ENCODE data around the gene ENKUR. TPM values are rescaled to one million over a fixed set of nuclear protein-coding genes. Genes with fewer than 3 reads are reported as not detected.

Gene ENKUR
- total RNA-seq, 1 donor from 2014 or later, result not detected

DNA sequence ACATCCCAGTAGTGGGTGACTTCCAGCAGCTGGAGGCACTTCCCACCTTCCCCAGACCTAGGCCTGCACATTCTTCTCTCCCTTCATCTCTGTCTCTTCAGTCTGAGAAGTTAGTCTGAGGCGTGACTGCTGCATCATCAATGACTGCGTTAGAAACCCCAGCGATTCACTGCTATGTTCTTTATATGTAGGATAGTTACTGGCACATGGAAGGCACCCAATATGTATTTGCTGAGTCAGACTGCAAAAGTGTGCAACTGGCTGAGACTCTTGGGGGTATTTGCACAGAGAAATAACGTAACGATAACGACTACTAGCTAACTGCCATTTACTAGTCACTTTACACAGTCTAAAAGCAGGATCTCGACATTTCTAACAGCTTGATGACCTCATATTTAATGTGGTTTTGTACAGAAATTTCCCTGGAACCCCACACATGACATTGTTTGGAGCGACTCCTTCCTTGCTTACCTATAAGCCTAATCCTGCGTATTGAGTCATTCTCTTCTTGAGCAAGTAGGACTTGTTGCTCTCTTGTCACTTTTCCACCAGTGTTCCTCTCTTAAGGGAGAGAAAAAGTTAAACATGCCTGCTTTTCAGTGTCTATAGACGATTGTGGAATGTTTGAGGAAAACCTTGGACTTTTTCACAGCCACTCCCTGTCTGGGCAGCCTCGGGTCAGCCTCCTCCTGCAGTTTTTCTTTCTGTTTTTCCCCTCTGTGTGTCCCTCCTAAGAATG lies 45.9 kb upstream of the ENKUR start:
- TF ChIP-seq, protein P1, sequence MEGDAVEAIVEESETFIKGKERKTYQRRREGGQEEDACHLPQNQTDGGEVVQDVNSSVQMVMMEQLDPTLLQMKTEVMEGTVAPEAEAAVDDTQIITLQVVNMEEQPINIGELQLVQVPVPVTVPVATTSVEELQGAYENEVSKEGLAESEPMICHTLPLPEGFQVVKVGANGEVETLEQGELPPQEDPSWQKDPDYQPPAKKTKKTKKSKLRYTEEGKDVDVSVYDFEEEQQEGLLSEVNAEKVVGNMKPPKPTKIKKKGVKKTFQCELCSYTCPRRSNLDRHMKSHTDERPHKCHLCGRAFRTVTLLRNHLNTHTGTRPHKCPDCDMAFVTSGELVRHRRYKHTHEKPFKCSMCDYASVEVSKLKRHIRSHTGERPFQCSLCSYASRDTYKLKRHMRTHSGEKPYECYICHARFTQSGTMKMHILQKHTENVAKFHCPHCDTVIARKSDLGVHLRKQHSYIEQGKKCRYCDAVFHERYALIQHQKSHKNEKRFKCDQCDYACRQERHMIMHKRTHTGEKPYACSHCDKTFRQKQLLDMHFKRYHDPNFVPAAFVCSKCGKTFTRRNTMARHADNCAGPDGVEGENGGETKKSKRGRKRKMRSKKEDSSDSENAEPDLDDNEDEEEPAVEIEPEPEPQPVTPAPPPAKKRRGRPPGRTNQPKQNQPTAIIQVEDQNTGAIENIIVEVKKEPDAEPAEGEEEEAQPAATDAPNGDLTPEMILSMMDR (IDR thresholded peaks at IDR 0.05; ENCODE audit: unreplicated experiment), result no peak
- H3K4me3 Mint-ChIP-seq (ENCODE audit: unreplicated experiment), result no peak overlapping the region
- H3K4me1 Mint-ChIP-seq (ENCODE audit: unreplicated experiment), result peaks cover 15% of the 10 kb centered on the region
- H3K27ac Mint-ChIP-seq (ENCODE audit: unreplicated experiment), result peak overlapping the region; percentile 53
- no peak for DNase-seq (ENCODE audit: low spot score)
- H3K9me3 Mint-ChIP-seq (ENCODE audit: unreplicated experiment), result no peaks in the 10 kb centered on the region
- H3K36me3 Mint-ChIP-seq (ENCODE audit: low read depth, unreplicated experiment), result peaks cover 4% of the 10 kb centered on the region
- H3K27me3 Mint-ChIP-seq (ENCODE audit: unreplicated experiment), result peaks cover 1% of the 10 kb centered on the region

DNA sequence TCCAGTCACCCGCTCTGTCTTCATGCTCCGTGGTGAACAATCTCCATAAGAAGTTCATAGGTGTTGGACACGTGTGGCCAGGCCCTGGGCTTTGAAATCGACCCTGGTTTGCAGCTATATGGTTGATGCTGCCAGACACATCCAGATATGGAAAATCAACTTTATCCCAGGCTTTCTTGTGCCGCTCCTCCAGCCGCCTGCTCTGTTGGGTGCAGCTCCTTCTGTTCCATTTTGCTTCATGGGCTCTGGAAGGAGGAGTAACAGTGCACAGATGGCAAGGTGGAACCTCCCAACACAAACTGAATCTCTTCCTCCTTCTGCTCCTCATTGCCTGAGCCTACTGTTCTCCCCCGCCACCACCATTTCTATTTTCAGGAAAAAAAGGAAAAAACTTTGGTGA lies 45.2 kb upstream of the ENKUR start:
- Mint-ChIP-seq H3K9me3 (ENCODE audit: unreplicated experiment) (no peaks in the 10 kb centered on the region), H3K36me3 (ENCODE audit: low read depth, unreplicated experiment) (peaks cover 4% of the 10 kb centered on the region), H3K4me1 (ENCODE audit: unreplicated experiment) (peaks cover 15% of the 10 kb centered on the region), H3K27me3 (ENCODE audit: unreplicated experiment) (peaks cover 1% of the 10 kb centered on the region), H3K27ac (ENCODE audit: unreplicated experiment) (no peak overlapping the region), H3K4me3 (ENCODE audit: unreplicated experiment) (no peak overlapping the region)
- no peak for DNase-seq (ENCODE audit: low spot score)
- TF ChIP-seq, protein P1 (IDR thresholded peaks at IDR 0.05; ENCODE audit: unreplicated experiment), result no peak

GRCh38 chr10:25059990-25060389 lies 44.0 kb upstream of the ENKUR start:
- Mint-ChIP-seq H3K27ac (ENCODE audit: unreplicated experiment) (no peak overlapping the region), H3K9me3 (ENCODE audit: unreplicated experiment) (no peaks in the 10 kb centered on the region), H3K4me3 (ENCODE audit: unreplicated experiment) (no peak overlapping the region), H3K36me3 (ENCODE audit: low read depth, unreplicated experiment) (peaks cover 4% of the 10 kb centered on the region), H3K4me1 (ENCODE audit: unreplicated experiment) (peaks cover 15% of the 10 kb centered on the region), H3K27me3 (ENCODE audit: unreplicated experiment) (peaks cover 1% of the 10 kb centered on the region)
- TF ChIP-seq, protein P1 (IDR thresholded peaks at IDR 0.05; ENCODE audit: unreplicated experiment), result no peak
- DNase-seq (ENCODE audit: low spot score), result no peak

- H3K27ac Mint-ChIP-seq (ENCODE audit: unreplicated experiment), result no peak overlapping the region
- no peak overlapping the region for H3K4me3 Mint-ChIP-seq (ENCODE audit: unreplicated experiment)
- peaks cover 1% of the 10 kb centered on the region for H3K27me3 Mint-ChIP-seq (ENCODE audit: unreplicated experiment)
- TF ChIP-seq, protein P1 (IDR thresholded peaks at IDR 0.05; ENCODE audit: unreplicated experiment), result no peak
- H3K36me3 Mint-ChIP-seq (ENCODE audit: low read depth, unreplicated experiment), result no peaks in the 10 kb centered on the region
- DNase-seq (ENCODE audit: low spot score), result no peak
- peaks cover 12% of the 10 kb centered on the region for H3K4me1 Mint-ChIP-seq (ENCODE audit: unreplicated experiment)
- no peaks in the 10 kb centered on the region for H3K9me3 Mint-ChIP-seq (ENCODE audit: unreplicated experiment)
These were observed 41.9 kb upstream of the ENKUR start for GRCh38 chr10:25057886-25058285.

GRCh38 chr10:25056726-25057125 lies 40.8 kb upstream of the ENKUR start:
- DNase-seq (ENCODE audit: low spot score), result no peak
- Mint-ChIP-seq H3K4me3 (ENCODE audit: unreplicated experiment) (no peak overlapping the region), H3K4me1 (ENCODE audit: unreplicated experiment) (peaks cover 2% of the 10 kb centered on the region), H3K27ac (ENCODE audit: unreplicated experiment) (no peak overlapping the region), H3K9me3 (ENCODE audit: unreplicated experiment) (no peaks in the 10 kb centered on the region), H3K36me3 (ENCODE audit: low read depth, unreplicated experiment) (no peaks in the 10 kb centered on the region), H3K27me3 (ENCODE audit: unreplicated experiment) (no peaks in the 10 kb centered on the region)
- TF ChIP-seq, protein P1 (IDR thresholded peaks at IDR 0.05; ENCODE audit: unreplicated experiment), result no peak

Measured in endothelial cell (in vitro differentiated cells).